PFSK-1 (cell line): Measurements from ENCODE around the gene GNAT3.

Experiments
- FOXP2 ChIP-seq: optimal IDR thresholded peaks from 2 replicates; pipeline ENCODE3; 2011; ENCODE audit warnings: borderline replicate concordance, control low read depth, inconsistent platforms; ENCODE audit not compliant: insufficient read depth; ENCODE audit errors: extremely low read length, extremely low read depth
- REST ChIP-seq, 2 experiments: IDR thresholded peaks; 2 replicates each; pipeline versions ENCODE4 v1.6.1 to v1.8.0; 2011 to 2012; ENCODE audit warnings: low read depth in 2 of 2, low read length in 2 of 2, control low read depth in 1 of 2, inconsistent platforms in 1 of 2, mild to moderate bottlenecking in 1 of 2, moderate library complexity in 1 of 2; ENCODE audit not compliant: insufficient read depth in 1 of 2
- SIN3A ChIP-seq: IDR thresholded peaks from 2 replicates; pipeline ENCODE4 v1.6.1; 2012; ENCODE audit warnings: mild to moderate bottlenecking, low read length, moderate library complexity, borderline replicate concordance; ENCODE audit not compliant: insufficient read depth
- TAF1 ChIP-seq: IDR thresholded peaks from 2 replicates; pipeline ENCODE4 v1.6.1; 2012; ENCODE audit warnings: low read length, control low read depth, borderline replicate concordance; ENCODE audit not compliant: insufficient read depth

- no peak for TF ChIP-seq TAF1
- TF ChIP-seq FOXP2: no peak
- no peak for TF ChIP-seq REST (IDR thresholded peaks at IDR 0.05; ENCODE audit: insufficient read depth in 1 of 2, low read depth in 2 of 2, low read length in 2 of 2)
- TF ChIP-seq SIN3A: no peak
Observed at GRCh38 chr7:80415522-80415921, 96.3 kb downstream of the GNAT3 start.
